Measurements from ENCODE around the gene POLR1H. TPM values are rescaled to one million over a fixed set of nuclear protein-coding genes. Genes with fewer than 3 reads are reported as not detected.

POLR1H gene
- total and polyA plus RNA-seq, 2 experiments from 2014 or later = 28.1 to 93.6 TPM

GRCh38 chr6:30102970-30103871 is 42.2 kb downstream of the POLR1H start:
- no peaks in the 10 kb centered on the region for H3K9me2 ChIP-seq (ENCODE audit: insufficient read depth)
- no peak overlapping the region for H3K27ac ChIP-seq (ENCODE audit: low read depth)
- peaks cover 76% of the 10 kb centered on the region for H3K27me3 ChIP-seq (ENCODE audit: insufficient read depth)
- TF ChIP-seq STAT1 (IDR thresholded peaks at IDR 0.05; ENCODE audit: unreplicated experiment) (no peak), ETS1 (IDR thresholded peaks at IDR 0.05) (no peak), EZH2phosphoT487 (IDR thresholded peaks at IDR 0.05; ENCODE audit: unreplicated experiment) (no peak), CTCF (conservative IDR thresholded peaks at IDR 0.05; ENCODE audit: low read depth in 2 of 2) (peak; percentile 72 to 92), NANOG (IDR thresholded peaks at IDR 0.05; ENCODE audit: borderline replicate concordance) (no peak), ZNF114 (CRISPR knock-in tag; IDR thresholded peaks at IDR 0.05) (no peak), POLR2AphosphoS5 (IDR thresholded peaks at IDR 0.05; ENCODE audit: low read depth) (no peak), EZH2 (IDR thresholded peaks at IDR 0.05; ENCODE audit: low read depth, unreplicated experiment) (peak; percentile 46), ZNF331 (CRISPR knock-in tag; IDR thresholded peaks at IDR 0.05; ENCODE audit: low read depth) (no peak)
- TF ChIP-seq, protein P1, sequence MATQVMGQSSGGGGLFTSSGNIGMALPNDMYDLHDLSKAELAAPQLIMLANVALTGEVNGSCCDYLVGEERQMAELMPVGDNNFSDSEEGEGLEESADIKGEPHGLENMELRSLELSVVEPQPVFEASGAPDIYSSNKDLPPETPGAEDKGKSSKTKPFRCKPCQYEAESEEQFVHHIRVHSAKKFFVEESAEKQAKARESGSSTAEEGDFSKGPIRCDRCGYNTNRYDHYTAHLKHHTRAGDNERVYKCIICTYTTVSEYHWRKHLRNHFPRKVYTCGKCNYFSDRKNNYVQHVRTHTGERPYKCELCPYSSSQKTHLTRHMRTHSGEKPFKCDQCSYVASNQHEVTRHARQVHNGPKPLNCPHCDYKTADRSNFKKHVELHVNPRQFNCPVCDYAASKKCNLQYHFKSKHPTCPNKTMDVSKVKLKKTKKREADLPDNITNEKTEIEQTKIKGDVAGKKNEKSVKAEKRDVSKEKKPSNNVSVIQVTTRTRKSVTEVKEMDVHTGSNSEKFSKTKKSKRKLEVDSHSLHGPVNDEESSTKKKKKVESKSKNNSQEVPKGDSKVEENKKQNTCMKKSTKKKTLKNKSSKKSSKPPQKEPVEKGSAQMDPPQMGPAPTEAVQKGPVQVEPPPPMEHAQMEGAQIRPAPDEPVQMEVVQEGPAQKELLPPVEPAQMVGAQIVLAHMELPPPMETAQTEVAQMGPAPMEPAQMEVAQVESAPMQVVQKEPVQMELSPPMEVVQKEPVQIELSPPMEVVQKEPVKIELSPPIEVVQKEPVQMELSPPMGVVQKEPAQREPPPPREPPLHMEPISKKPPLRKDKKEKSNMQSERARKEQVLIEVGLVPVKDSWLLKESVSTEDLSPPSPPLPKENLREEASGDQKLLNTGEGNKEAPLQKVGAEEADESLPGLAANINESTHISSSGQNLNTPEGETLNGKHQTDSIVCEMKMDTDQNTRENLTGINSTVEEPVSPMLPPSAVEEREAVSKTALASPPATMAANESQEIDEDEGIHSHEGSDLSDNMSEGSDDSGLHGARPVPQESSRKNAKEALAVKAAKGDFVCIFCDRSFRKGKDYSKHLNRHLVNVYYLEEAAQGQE (IDR thresholded peaks at IDR 0.05; ENCODE audit: unreplicated experiment) = no peak
- TF ChIP-seq, protein P2, sequence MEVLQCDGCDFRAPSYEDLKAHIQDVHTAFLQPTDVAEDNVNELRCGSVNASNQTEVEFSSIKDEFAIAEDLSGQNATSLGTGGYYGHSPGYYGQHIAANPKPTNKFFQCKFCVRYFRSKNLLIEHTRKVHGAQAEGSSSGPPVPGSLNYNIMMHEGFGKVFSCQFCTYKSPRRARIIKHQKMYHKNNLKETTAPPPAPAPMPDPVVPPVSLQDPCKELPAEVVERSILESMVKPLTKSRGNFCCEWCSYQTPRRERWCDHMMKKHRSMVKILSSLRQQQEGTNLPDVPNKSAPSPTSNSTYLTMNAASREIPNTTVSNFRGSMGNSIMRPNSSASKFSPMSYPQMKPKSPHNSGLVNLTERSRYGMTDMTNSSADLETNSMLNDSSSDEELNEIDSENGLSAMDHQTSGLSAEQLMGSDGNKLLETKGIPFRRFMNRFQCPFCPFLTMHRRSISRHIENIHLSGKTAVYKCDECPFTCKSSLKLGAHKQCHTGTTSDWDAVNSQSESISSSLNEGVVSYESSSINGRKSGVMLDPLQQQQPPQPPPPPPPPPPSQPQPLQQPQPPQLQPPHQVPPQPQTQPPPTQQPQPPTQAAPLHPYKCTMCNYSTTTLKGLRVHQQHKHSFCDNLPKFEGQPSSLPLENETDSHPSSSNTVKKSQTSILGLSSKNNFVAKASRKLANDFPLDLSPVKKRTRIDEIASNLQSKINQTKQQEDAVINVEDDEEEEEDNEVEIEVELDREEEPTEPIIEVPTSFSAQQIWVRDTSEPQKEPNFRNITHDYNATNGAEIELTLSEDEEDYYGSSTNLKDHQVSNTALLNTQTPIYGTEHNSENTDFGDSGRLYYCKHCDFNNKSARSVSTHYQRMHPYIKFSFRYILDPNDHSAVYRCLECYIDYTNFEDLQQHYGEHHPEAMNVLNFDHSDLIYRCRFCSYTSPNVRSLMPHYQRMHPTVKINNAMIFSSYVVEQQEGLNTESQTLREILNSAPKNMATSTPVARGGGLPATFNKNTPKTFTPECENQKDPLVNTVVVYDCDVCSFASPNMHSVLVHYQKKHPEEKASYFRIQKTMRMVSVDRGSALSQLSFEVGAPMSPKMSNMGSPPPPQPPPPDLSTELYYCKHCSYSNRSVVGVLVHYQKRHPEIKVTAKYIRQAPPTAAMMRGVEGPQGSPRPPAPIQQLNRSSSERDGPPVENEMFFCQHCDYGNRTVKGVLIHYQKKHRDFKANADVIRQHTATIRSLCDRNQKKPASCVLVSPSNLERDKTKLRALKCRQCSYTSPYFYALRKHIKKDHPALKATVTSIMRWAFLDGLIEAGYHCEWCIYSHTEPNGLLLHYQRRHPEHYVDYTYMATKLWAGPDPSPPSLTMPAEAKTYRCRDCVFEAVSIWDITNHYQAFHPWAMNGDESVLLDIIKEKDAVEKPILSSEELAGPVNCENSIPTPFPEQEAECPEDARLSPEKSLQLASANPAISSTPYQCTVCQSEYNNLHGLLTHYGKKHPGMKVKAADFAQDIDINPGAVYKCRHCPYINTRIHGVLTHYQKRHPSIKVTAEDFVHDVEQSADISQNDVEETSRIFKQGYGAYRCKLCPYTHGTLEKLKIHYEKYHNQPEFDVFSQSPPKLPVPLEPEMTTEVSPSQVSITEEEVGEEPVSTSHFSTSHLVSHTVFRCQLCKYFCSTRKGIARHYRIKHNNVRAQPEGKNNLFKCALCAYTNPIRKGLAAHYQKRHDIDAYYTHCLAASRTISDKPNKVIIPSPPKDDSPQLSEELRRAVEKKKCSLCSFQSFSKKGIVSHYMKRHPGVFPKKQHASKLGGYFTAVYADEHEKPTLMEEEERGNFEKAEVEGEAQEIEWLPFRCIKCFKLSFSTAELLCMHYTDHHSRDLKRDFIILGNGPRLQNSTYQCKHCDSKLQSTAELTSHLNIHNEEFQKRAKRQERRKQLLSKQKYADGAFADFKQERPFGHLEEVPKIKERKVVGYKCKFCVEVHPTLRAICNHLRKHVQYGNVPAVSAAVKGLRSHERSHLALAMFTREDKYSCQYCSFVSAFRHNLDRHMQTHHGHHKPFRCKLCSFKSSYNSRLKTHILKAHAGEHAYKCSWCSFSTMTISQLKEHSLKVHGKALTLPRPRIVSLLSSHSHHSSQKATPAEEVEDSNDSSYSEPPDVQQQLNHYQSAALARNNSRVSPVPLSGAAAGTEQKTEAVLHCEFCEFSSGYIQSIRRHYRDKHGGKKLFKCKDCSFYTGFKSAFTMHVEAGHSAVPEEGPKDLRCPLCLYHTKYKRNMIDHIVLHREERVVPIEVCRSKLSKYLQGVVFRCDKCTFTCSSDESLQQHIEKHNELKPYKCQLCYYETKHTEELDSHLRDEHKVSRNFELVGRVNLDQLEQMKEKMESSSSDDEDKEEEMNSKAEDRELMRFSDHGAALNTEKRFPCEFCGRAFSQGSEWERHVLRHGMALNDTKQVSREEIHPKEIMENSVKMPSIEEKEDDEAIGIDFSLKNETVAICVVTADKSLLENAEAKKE (CRISPR knock-in tag; IDR thresholded peaks at IDR 0.05) = no peak
- H3K4me2 ChIP-seq = peak overlapping the region; percentile 95
- no peaks in the 10 kb centered on the region for H4K20me1 ChIP-seq (replicated peaks; ENCODE audit: insufficient read depth)
- H3K4me1 Mint-ChIP-seq = peaks cover 34% of the 10 kb centered on the region
- H3K79me2 ChIP-seq (replicated peaks; ENCODE audit: insufficient read depth) = no peaks in the 10 kb centered on the region
- peaks cover 5% of the 10 kb centered on the region; the same call in 1 of the 2 replicates for H3F3A ChIP-seq (replicated peaks; ENCODE audit: low read depth)
- no peak overlapping the region for H3K27ac Mint-ChIP-seq
- H3K4me3 ChIP-seq = peak overlapping the region; percentile 78
- ATAC-seq (peak; percentile 63), DNase-seq (ENCODE audit: low spot score) (peak; percentile 96)
- peaks cover 66% of the 10 kb centered on the region for H3K27me3 Mint-ChIP-seq (ENCODE audit: insufficient read depth, low read depth, poor library complexity)
- peak overlapping the region; percentile 99 for H2AFZ ChIP-seq
- H3K36me3 ChIP-seq (ENCODE audit: insufficient read depth) = no peaks in the 10 kb centered on the region
- H3K9me3 Mint-ChIP-seq = no peaks in the 10 kb centered on the region; the same call in 2 of the 3 replicates
- peak overlapping the region; percentile 81 for H3K4me3 Mint-ChIP-seq
- H3K4me1 ChIP-seq (ENCODE audit: insufficient read depth) = peaks cover 28% of the 10 kb centered on the region
- H3K36me3 Mint-ChIP-seq (ENCODE audit: low read depth) = no peaks in the 10 kb centered on the region; the same call in 2 of the 3 replicates

Data from GM23338 (cell line).